ENCODE measurements around the gene CD27. TPM values are rescaled to one million over a fixed set of nuclear protein-coding genes. Genes with fewer than 3 reads are reported as not detected.
"Not testable (repeated sequence)": the region's sequence is repeated elsewhere in the genome, so short reads cannot be mapped to it uniquely, and the experiment has no call there.

Gene CD27
- 0.58 TPM for total RNA-seq

- ATAC-seq (no peak), DNase-seq (ENCODE audit: low spot score) (no peak)
Observed at GRCh38 chr12:6444704-6445688, at the start of gene CD27. CD27 (plus strand) TSS chr12:6444955; CDS start chr12:6445096, 141 bp downstream.

GRCh38 chr12:6396031-6396430 lies 48.7 kb upstream of the CD27 start:
- ATAC-seq (no peak), DNase-seq (ENCODE audit: low spot score) (no peak)

- DNase-seq (ENCODE audit: low spot score) (no peak), ATAC-seq (no peak)
Observed at GRCh38 chr12:6399884-6400644, 44.7 kb upstream of the CD27 start.

GRCh38 chr12:6404390-6404789 lies 40.4 kb upstream of the CD27 start:
- no peak for ATAC-seq
- no peak for DNase-seq (ENCODE audit: low spot score)

- no peak for ATAC-seq
- DNase-seq (ENCODE audit: low spot score) = no peak
Observed at GRCh38 chr12:6405963-6406362, 38.8 kb upstream of the CD27 start.

GRCh38 chr12:6407236-6407954 lies 37.4 kb upstream of the CD27 start:
- no peak for ATAC-seq
- peak; percentile 39 for DNase-seq (ENCODE audit: low spot score)

GRCh38 chr12:6416596-6416995 lies 28.2 kb upstream of the CD27 start:
- ATAC-seq (peak; percentile 39), DNase-seq (ENCODE audit: low spot score) (no peak)

GRCh38 chr12:6418796-6419195 lies 26.0 kb upstream of the CD27 start:
- DNase-seq (ENCODE audit: low spot score) = no peak
- ATAC-seq = no peak

- DNase-seq (ENCODE audit: low spot score) (no peak), ATAC-seq (no peak)
Observed at GRCh38 chr12:6420364-6420763, 24.4 kb upstream of the CD27 start.

- DNase-seq (ENCODE audit: low spot score) = peak; percentile 81
- ATAC-seq = peak; percentile 99
Observed at GRCh38 chr12:6423267-6424007, 21.3 kb upstream of the CD27 start.

GRCh38 chr12:6424008-6424347 lies 20.8 kb upstream of the CD27 start:
- ATAC-seq (peak; percentile 35), DNase-seq (ENCODE audit: low spot score) (no peak)

GRCh38 chr12:6424866-6425265 lies 19.9 kb upstream of the CD27 start:
- ATAC-seq (no peak), DNase-seq (ENCODE audit: low spot score) (peak; percentile 30)

- ATAC-seq (no peak), DNase-seq (ENCODE audit: low spot score) (peak; percentile 47)
Observed at GRCh38 chr12:6425590-6426531, 18.9 kb upstream of the CD27 start.

- ATAC-seq (no peak), DNase-seq (ENCODE audit: low spot score) (peak; percentile 31)
Observed at GRCh38 chr12:6426882-6427671, 17.7 kb upstream of the CD27 start.

GRCh38 chr12:6427796-6428195 lies 17.0 kb upstream of the CD27 start:
- DNase-seq (ENCODE audit: low spot score) = peak; percentile 18

GRCh38 chr12:6428326-6428725 lies 16.4 kb upstream of the CD27 start:
- ATAC-seq (no peak), DNase-seq (ENCODE audit: low spot score) (no peak)

More at GRCh38 chr12:6427796-6428195, 17.0 kb upstream of the CD27 start:
- not testable (repeated sequence) for ATAC-seq

GRCh38 chr12:6430124-6430989 lies 14.4 kb upstream of the CD27 start:
- DNase-seq (ENCODE audit: low spot score) (peak; percentile 12), ATAC-seq (peak; percentile 37)

- DNase-seq (ENCODE audit: low spot score) (no peak), ATAC-seq (no peak)
Observed at GRCh38 chr12:6432991-6433390, 11.8 kb upstream of the CD27 start.

All from left lobe of liver (tissue), 2 donors.